Fibroblast of villous mesenchyme (primary cell): ENCODE results near the gene SOCS4. TPM values are rescaled to one million over a fixed set of nuclear protein-coding genes. Genes with fewer than 3 reads are reported as not detected.

Experiments used
- DNase-seq: peaks from one replicate; pipeline ENCODE4 v3.0.0-alpha.2; 2010; ENCODE audit warnings: low read depth
- H3K4me3 ChIP-seq: 2 replicates; pipeline ENCODE4 v1.5.1; 2011; ENCODE audit warnings: low read depth, mild to moderate bottlenecking, low read length
- CTCF ChIP-seq: IDR thresholded peaks from 2 replicates; pipeline ENCODE4 v1.5.1; 2012; ENCODE audit warnings: low read depth, mild to moderate bottlenecking, low read length; ENCODE audit not compliant: insufficient read depth
- total RNA-seq: library from RNA; depleted of rRNA; stranded (reverse); fragments of >200 nt; gene quantifications from 2 replicates; pipeline ENCODE4 v1.2.3, GENCODE V29; 2012

Gene SOCS4
- total RNA-seq, 1 donor, result 26.8 TPM

GRCh38 chr14:55051423-55052268 is 24.6 kb downstream of the SOCS4 start, which contains the start of gene MAPK1IP1L:
Gene MAPK1IP1L, plus strand, starts transcription at chr14:55051647. Its CDS starts 10,037 bp downstream, at chr14:55061684.
- DNase-seq, result peak; percentile 93
- peak; percentile 99 for TF ChIP-seq CTCF
- peak within 1 kb of the TSS; percentile 100 for H3K4me3 ChIP-seq

- no peak for TF ChIP-seq CTCF
- H3K4me3 ChIP-seq, result peak overlapping the region; percentile 100
- peak; percentile 20 for DNase-seq
Observed at GRCh38 chr14:55052269-55052930, 25.4 kb downstream of the SOCS4 start.

DNA sequence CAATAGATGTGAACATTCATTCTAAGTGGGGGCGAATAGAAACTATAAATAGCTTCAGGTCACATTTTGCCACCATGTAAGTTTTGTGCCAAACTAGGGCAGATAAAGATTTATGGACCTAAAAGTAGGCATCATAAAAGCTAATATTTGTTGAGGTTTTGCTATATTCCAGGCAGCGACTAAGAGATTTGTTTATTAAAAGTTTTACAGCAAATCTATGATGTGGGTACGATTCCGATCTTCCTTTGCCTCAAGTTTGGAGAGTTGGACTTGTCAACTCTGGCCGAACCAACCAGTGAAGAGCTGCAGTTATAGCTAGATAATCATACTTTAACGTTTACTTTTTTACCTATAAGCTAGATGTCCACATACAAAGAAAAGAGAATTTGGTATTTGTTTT is 26.0 kb downstream of the SOCS4 start:
- H3K4me3 ChIP-seq, result peak overlapping the region; percentile 100
- no peak for TF ChIP-seq CTCF
- DNase-seq, result no peak

- H3K4me3 ChIP-seq, result peak overlapping the region; percentile 100
- no peak for DNase-seq
- TF ChIP-seq CTCF, result no peak
Observed at GRCh38 chr14:55053500-55053899, 26.5 kb downstream of the SOCS4 start.

DNA sequence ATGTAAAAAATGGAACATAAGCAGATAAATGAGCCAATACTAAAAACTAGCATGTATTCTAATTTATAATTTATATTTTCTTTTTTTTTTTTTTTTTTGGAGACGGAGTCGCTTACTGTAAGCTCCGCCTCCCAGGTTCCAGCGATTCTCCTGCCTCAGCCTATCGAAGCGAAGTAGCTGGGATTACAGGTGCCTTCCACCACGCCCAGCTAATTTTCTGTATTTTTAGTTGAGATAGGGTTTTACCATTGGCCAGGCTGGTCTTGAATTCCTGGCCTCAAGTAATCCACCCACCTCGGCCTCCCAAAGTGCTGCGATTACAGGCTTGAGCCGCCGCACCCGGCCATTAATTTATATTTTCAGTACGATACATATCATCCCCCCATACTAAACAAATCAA is 27.1 kb downstream of the SOCS4 start:
- no peak for TF ChIP-seq CTCF
- no peak overlapping the region for H3K4me3 ChIP-seq
- no peak for DNase-seq

GRCh38 chr14:55057919-55058318 is 30.9 kb downstream of the SOCS4 start:
- no peak for DNase-seq

More at GRCh38 chr14:55057919-55058318, 30.9 kb downstream of the SOCS4 start:
- no peak overlapping the region for H3K4me3 ChIP-seq
- no peak for TF ChIP-seq CTCF
